NCI-H82 treated with DMSO at 0.1 percent for 48 hours (cell line): ENCODE data around the gene IPPK.
"Not testable (repeated sequence)": the region's sequence is repeated elsewhere in the genome, so short reads cannot be mapped to it uniquely, and the experiment has no call there.

Experiments
- DNase-seq: peaks from one replicate; lab custom pipeline; 2025; ENCODE audit not compliant: unreplicated experiment; lab: John Stamatoyannopoulos, UW

Gene IPPK

GRCh38 chr9:92638621-92639101 lies 31.3 kb downstream of the IPPK start:
- no peak for DNase-seq

- DNase-seq, result no peak
Measured at GRCh38 chr9:92637886-92638620, 31.9 kb downstream of the IPPK start.

DNA sequence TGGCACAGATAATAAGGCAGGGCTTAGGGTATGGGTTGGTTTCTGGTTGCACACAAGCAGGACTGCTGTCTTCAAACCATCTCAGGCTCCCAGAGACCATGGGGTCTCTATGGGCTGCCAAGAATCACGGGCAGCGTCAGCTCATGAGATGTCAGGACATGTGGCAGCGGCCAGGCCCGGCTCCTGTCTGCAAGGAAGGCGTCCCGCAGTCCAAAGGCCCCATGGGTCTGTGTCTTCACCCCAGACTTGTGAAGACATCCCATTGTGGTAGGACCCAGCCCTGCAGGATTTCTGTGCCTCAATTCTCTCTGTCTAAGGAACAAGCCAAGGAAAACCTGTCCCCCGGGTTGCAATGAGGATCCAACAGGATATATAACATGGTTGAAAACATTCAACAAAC lies 32.6 kb downstream of the IPPK start:
- DNase-seq, result no peak

DNA sequence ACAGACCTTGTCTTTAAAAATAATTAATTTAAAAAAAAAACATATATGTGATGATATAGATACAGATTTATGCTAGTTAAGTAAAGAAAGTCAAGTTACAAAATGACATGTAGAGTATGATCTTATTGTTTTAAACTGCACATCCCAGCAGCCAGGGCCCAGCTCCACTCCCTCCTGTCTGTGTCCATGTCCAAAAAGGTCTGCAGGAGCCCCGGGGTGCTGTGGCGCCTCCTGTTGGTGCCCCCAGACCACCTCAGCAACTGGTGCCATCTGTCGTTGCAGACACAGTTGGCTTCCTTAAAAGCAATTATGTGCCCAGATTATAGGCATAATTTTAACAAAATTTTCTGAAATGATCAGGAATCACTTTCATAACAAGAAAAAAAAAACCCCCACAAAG lies 33.3 kb downstream of the IPPK start:
- no peak for DNase-seq

- DNase-seq, result no peak
Measured at GRCh38 chr9:92635760-92636159, 34.2 kb downstream of the IPPK start.

DNA sequence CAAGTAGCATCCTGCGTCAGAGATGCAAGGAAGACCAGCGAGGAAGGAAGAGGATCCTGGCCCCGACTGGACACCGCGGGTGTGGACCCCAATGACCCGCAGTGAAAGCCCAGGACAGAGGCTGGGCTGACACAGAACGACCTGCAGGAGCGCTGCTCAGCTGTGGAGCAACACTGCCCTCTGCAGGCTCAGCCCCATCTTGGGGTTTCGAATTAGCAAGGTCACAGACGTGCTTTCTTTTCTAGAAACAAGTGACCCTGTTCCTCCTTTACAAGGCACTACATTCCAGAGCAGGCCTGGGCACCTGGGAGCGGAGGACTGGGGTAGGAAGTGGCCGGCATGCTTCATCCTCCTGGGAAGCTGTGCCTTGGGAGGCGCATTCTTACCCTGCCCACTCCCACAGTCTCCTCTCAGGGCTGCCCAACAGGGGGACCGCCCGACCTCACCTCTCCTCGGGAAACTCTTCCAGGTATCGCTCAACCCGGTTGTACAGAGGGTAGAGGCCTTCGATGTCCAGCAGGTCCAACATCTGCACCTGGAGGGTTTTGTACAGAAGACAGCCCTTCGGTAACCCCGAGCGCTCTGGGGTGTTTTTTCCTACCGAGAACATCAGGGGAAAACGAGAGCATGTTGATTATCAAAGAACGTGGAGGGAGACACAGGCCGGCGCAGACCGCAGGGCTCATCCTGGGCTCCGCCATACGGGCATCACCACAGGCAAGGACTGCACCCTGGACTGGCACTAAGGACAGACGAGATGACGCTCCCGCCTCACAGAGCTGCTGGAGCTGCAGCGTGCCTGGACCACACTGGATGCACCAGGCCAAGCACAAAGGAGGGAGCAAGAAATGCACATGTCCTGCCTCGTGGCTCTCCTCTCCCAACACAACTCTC lies 35.0 kb downstream of the IPPK start:
- peak; percentile 1 for DNase-seq

DNA sequence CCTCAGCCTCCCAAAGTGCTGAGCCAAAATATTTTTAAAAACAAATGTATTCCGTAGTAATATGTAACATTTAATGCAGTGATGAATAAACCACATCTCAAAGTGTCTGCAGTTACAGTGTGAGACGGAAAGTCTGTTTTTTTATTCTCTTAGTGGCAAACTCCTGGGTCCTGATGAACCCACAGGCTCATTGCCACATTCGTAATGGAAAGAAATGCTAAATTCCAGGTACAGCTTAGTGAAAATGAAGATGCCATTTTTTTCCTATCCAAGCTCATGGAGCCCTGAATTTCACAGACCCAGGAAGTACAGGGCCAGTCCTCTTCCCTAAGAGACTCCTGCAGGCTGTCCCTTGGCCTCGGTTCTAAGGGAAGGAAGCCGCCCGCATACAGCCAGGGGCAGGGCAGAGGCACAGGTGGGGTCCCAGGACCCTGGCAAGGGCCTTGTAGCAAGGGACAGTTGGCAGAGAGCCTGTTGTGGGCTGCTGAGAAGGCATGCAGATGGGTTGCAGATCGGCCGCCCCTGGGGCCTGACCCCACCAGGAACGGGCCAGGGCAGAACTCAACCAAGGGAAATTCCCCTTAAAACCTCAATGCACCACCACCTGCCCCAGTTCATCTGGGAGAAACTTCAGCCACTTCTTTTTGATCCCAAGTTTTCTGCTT lies 36.2 kb downstream of the IPPK start:
- no peak for DNase-seq

DNA sequence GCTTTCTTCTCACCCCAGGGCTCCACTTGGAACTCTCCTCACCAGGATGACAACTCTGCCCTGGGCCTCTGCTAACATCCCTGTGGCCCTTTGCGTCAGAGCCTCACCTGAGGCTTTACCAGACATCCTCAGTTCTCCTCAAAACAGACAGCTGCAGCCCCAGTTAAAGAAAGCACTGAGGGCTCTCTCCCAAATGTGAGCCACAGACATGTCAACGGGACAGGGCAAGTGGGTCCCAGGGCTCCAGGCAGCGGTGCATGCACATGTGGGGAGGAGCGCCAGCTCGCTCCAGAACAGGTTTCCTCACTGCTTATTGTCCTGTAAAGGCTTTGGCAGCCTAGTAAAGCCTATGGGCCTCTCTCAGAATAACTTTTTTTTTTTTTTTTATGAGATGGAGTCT lies 37.3 kb downstream of the IPPK start:
- DNase-seq, result no peak

- DNase-seq, result no peak
Measured at GRCh38 chr9:92631452-92632343, 38.2 kb downstream of the IPPK start.

DNA sequence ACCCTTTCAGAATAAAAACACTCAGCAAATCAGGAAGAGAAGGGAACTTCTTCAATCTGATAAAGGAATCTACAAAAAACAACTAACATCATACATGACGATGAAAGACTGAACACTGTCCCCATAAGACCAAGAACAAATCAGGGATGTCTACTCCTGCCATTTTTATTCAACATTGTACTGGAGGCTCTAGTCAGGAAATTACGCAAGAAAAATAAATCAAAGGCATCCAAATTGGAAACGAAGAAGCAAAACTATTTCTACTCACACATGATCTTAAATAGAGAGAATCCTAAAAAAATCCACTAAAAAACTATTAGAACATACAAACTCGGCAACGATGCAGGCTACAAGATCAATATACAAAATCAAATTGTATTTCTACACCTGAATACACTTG lies 42.3 kb downstream of the IPPK start:
- no peak for DNase-seq

- DNase-seq, result no peak
Measured at GRCh38 chr9:92626484-92626883, 43.4 kb downstream of the IPPK start.

GRCh38 chr9:92623936-92624335 lies 46.0 kb downstream of the IPPK start:
- not testable (repeated sequence) for DNase-seq

DNA sequence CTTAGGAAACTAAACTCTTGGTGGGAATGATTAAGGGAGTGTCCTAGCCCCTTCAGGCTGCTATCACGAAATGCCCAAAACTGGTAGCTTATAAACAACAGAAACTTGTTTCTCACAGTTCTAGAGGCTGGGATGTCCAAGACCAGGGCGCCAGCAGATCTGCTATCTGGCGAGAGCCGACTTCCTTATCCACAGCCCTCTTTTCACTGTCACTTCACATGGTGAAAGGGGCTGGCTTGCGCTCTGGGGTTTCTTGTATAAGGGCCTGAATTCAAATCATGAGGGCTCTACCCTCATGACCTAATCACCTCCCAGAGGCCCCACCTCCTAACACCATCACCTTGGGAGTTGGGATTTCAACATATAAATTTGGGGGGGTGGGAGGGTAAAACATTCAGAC lies 49.1 kb downstream of the IPPK start:
- DNase-seq, result no peak

- no peak for DNase-seq
Measured at GRCh38 chr9:92619601-92620300, 50.2 kb downstream of the IPPK start.

DNA sequence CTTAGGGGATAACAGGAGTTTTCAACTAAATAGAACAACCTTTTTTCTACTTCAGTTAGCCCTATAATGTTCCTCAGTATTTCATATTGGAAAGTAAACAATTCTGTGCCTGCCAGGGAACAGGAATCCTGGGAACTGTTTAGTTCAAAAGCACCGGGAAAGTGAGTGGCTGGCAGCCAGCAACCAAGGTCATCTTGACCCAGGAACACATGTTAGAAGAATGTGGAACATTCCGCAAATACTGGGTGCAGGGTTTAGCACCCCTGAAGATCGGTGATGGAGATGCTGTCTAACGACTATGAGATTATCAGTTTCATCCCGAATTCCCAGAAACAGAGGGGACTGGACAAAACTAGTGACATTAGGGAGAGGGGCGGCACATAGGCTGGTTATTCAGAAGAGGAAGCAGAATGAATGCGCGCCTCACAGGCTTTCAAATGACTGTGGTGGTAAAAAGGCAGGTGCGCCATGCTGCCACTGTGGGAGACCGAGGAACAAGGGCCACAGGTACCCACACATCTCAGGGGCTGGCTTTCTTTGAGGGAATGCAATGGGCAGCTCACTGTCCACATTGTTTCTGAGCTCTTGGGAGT lies 51.2 kb downstream of the IPPK start:
- DNase-seq, result no peak

- DNase-seq, result no peak
Measured at GRCh38 chr9:92617951-92618510, 51.9 kb downstream of the IPPK start.

GRCh38 chr9:92617195-92617813 lies 52.6 kb downstream of the IPPK start:
- no peak for DNase-seq

- DNase-seq, result no peak
Measured at GRCh38 chr9:92616655-92617111, 53.2 kb downstream of the IPPK start.

DNA sequence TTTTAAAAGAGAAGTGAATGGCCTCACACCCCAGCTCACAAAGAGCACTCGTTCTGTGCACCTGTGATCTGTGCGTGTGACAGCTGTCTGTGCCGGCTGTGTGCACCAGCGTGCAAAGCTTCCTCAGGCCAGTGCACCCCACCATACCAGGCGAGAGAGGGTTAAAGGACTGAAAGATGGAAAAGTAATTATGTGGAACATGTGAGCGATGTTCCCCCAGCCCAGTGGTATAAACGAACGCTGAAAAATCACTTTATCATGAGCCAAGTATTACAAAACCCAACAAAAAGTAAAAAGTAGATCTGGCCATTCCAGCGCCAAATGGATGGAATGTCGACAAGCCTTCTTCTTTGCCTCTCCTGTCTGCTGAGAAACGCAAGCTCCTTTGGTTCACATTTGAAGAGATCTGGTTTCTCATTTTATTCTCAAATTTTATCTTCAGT lies 53.7 kb downstream of the IPPK start:
- no peak for DNase-seq
